Neural cell (in vitro differentiated cells): ENCODE measurements around the gene AMPD2. TPM values are rescaled to one million over a fixed set of nuclear protein-coding genes. Genes with fewer than 3 reads are reported as not detected.

Source experiments
- H2AFZ ChIP-seq: fragments of 200-600, 300-800 bp; sonication (generic), shearing (Covaris generic); 2 replicates; pipeline ENCODE4 v1.6.0; 2014; ENCODE audit warnings: low read depth, mild to moderate bottlenecking, antibody characterized with exemption, low read length, moderate library complexity
- H3F3A ChIP-seq: fragments of 200-600 bp; shearing (Covaris generic); 2 replicates; pipeline ENCODE4 v1.6.1; 2016; ENCODE audit warnings: mild to moderate bottlenecking, moderate library complexity, mixed read lengths, antibody characterized with exemption, low read length; ENCODE audit not compliant: insufficient read depth, poor library complexity, severe bottlenecking
- H3K27ac ChIP-seq: fragments of 200-600, 300-800 bp; sonication (generic), shearing (Covaris generic); 2 replicates; pipeline ENCODE4 v1.5.1; 2014; ENCODE audit warnings: mild to moderate bottlenecking, low read length, moderate library complexity
- H3K27me3 ChIP-seq: fragments of 300-800, 200-600 bp; sonication (generic), shearing (Covaris generic); 2 replicates; pipeline ENCODE4 v1.6.0; 2014; ENCODE audit warnings: mild to moderate bottlenecking, low read depth, low read length, moderate library complexity; ENCODE audit not compliant: insufficient read depth
- H3K36me3 ChIP-seq: fragments of 300-800, 200-600 bp; sonication (generic), shearing (Covaris generic); 2 replicates; pipeline ENCODE4 v1.5.1; 2014; ENCODE audit warnings: mild to moderate bottlenecking, antibody characterized with exemption, low read length, moderate library complexity; ENCODE audit not compliant: insufficient read depth
- H3K4me2 ChIP-seq: fragments of 300-800, 200-600 bp; sonication (generic), shearing (Covaris generic); 2 replicates; pipeline ENCODE4 v1.6.0; 2014; ENCODE audit warnings: mild to moderate bottlenecking, low read length
- H3K4me3 ChIP-seq: fragments of 300-800, 200-600 bp; sonication (generic), shearing (Covaris generic); 2 replicates; pipeline ENCODE4 v1.5.1; 2014; ENCODE audit warnings: mild to moderate bottlenecking, low read length, moderate library complexity
- H3K79me2 ChIP-seq: fragments of 200-600 bp; shearing (Covaris generic); replicated peaks from 2 replicates; pipeline ENCODE4 v1.6.0; 2014; ENCODE audit warnings: mild to moderate bottlenecking, low read length, moderate library complexity; ENCODE audit not compliant: insufficient read depth
- H3K9ac ChIP-seq: fragments of 300-800, 200-600 bp; sonication (generic), shearing (Covaris generic); 2 replicates; pipeline ENCODE4 v1.6.1; 2016; ENCODE audit warnings: mild to moderate bottlenecking, low read length, mixed read lengths
- H3K9me2 ChIP-seq: fragments of 200-600 bp; shearing (Covaris generic); 2 replicates; pipeline ENCODE4 v1.6.1; 2016; ENCODE audit warnings: mild to moderate bottlenecking, low read length, mixed read lengths; ENCODE audit not compliant: insufficient read depth
- H3K9me3 ChIP-seq: fragments of 200-600, 300-800 bp; sonication (generic), shearing (Covaris generic); 2 replicates; pipeline ENCODE4 v1.6.1; 2016; ENCODE audit warnings: mild to moderate bottlenecking, mixed run types, low read length, moderate library complexity, mixed read lengths
- H4K20me1 ChIP-seq: fragments of 200-600 bp; shearing (Covaris generic); 2 replicates; pipeline ENCODE4 v1.6.1; 2016; ENCODE audit warnings: mild to moderate bottlenecking, mixed run types; ENCODE audit not compliant: insufficient read depth
- CTCF ChIP-seq: fragments of 450-650 bp; IDR thresholded peaks from 2 replicates; pipeline ENCODE4 v1.5.1; 2014; ENCODE audit warnings: antibody characterized with exemption, mild to moderate bottlenecking, moderate library complexity; ENCODE audit not compliant: poor library complexity, severe bottlenecking
- EP300 ChIP-seq: fragments of 450-650 bp; conservative IDR thresholded peaks from 2 replicates; pipeline ENCODE4 v1.6.1; 2014; ENCODE audit warnings: antibody characterized with exemption, mild to moderate bottlenecking, moderate library complexity; ENCODE audit not compliant: poor library complexity, severe bottlenecking
- EZH2 ChIP-seq: fragments of 200-600, 300-800 bp; shearing (Covaris generic), sonication (generic); IDR thresholded peaks from 2 replicates; pipeline ENCODE4 v1.6.1; 2014; ENCODE audit warnings: antibody characterized with exemption, low read length, borderline replicate concordance, mild to moderate bottlenecking; ENCODE audit not compliant: insufficient read depth, poor library complexity, severe bottlenecking
- MXI1 ChIP-seq: fragments of 450-650 bp; conservative IDR thresholded peaks from 2 replicates; pipeline ENCODE4 v1.6.1; 2014; ENCODE audit warnings: antibody characterized with exemption, mild to moderate bottlenecking; ENCODE audit not compliant: poor library complexity, severe bottlenecking
- POLR2AphosphoS5 ChIP-seq: IDR thresholded peaks from 2 replicates; pipeline ENCODE4 v1.6.1; 2012
- RAD21 ChIP-seq: fragments of 450-650 bp; conservative IDR thresholded peaks from 2 replicates; pipeline ENCODE4 v1.6.1; 2014; ENCODE audit warnings: antibody characterized with exemption, mild to moderate bottlenecking, moderate library complexity
- REST ChIP-seq: IDR thresholded peaks from 2 replicates; pipeline ENCODE4 v1.6.1; 2012; ENCODE audit warnings: borderline replicate concordance
- SMC3 ChIP-seq: fragments of 450-650 bp; conservative IDR thresholded peaks from 2 replicates; pipeline ENCODE4 v1.6.1; 2014; ENCODE audit warnings: antibody characterized with exemption, mild to moderate bottlenecking, moderate library complexity; ENCODE audit not compliant: poor library complexity
- TAF1 ChIP-seq: IDR thresholded peaks from 2 replicates; pipeline ENCODE4 v1.6.1; 2012; ENCODE audit warnings: low read depth
- polyA plus RNA-seq: library from polyadenylated mRNA; depleted of rRNA; stranded (reverse); fragments of >200 nt; gene quantifications from 2 replicates; pipeline ENCODE4 v1.2.3, GENCODE V29; 2014

AMPD2 gene
- polyA plus RNA-seq, 1 donor from 2014 or later: 104 TPM

GRCh38 chr1:109605381-109605780 is 14.3 kb upstream of the AMPD2 start:
- no peak overlapping the region for H3K27ac ChIP-seq

GRCh38 chr1:109609881-109610280 is 9.8 kb upstream of the AMPD2 start:
- no peak overlapping the region for H3K27ac ChIP-seq

More at GRCh38 chr1:109605381-109605780, 14.3 kb upstream of the AMPD2 start:
- Histone ChIP-seq H3K4me2 (no peak overlapping the region), H3F3A (no peaks in the 10 kb centered on the region), H3K27me3 (no peaks in the 10 kb centered on the region), H3K36me3 (no peaks in the 10 kb centered on the region), H3K4me3 (no peak overlapping the region), H3K79me2 (no peaks in the 10 kb centered on the region), H3K9ac (no peak overlapping the region), H3K9me2 (no peaks in the 10 kb centered on the region), H2AFZ (no peak overlapping the region), H4K20me1 (no peaks in the 10 kb centered on the region), H3K9me3 (no peaks in the 10 kb centered on the region)
- TF ChIP-seq POLR2AphosphoS5 (no peak), TAF1 (no peak)

More at GRCh38 chr1:109609881-109610280, 9.8 kb upstream of the AMPD2 start:
- H3K9me3 ChIP-seq: no peaks in the 10 kb centered on the region
- no peaks in the 10 kb centered on the region for H3F3A ChIP-seq
- H3K9me2 ChIP-seq: no peaks in the 10 kb centered on the region
- H4K20me1 ChIP-seq: no peaks in the 10 kb centered on the region
- H3K4me3 ChIP-seq: no peak overlapping the region
- no peak overlapping the region for H3K4me2 ChIP-seq
- no peak for TF ChIP-seq TAF1
- no peak for TF ChIP-seq CTCF
- no peak for TF ChIP-seq SMC3
- no peak for TF ChIP-seq EP300
- TF ChIP-seq RAD21: no peak
- TF ChIP-seq POLR2AphosphoS5: no peak
- TF ChIP-seq EZH2: no peak
- no peak for TF ChIP-seq REST
- no peak for TF ChIP-seq MXI1
- H3K9ac ChIP-seq: no peak overlapping the region
- H3K27me3 ChIP-seq: no peaks in the 10 kb centered on the region
- no peaks in the 10 kb centered on the region for H3K36me3 ChIP-seq
- no peak overlapping the region for H2AFZ ChIP-seq
- no peaks in the 10 kb centered on the region for H3K79me2 ChIP-seq
